ENCODE results near the gene LARGE1.

The LARGE1 gene

GRCh38 chr22:33521879-33522665 lies 398.2 kb downstream of the LARGE1 start:
- DNase-seq (ENCODE audit: low spot score): no peak

- DNase-seq (ENCODE audit: low spot score): no peak
Observed at GRCh38 chr22:33520904-33521780, 399.1 kb downstream of the LARGE1 start.

- no peak for DNase-seq (ENCODE audit: low spot score)
Observed at GRCh38 chr22:33519974-33520903, 400.0 kb downstream of the LARGE1 start.

- peak; percentile 58 for DNase-seq (ENCODE audit: low spot score)
Observed at GRCh38 chr22:33519071-33519973, 401.0 kb downstream of the LARGE1 start.

- no peak for DNase-seq (ENCODE audit: low spot score)
Observed at GRCh38 chr22:33518405-33518804, 401.9 kb downstream of the LARGE1 start.

- no peak for DNase-seq (ENCODE audit: low spot score)
Observed at GRCh38 chr22:33515795-33516194, 404.5 kb downstream of the LARGE1 start.

GRCh38 chr22:33513388-33514338 lies 406.6 kb downstream of the LARGE1 start:
- DNase-seq (ENCODE audit: low spot score): no peak

- DNase-seq (ENCODE audit: low spot score): no peak
Observed at GRCh38 chr22:33512908-33513307, 407.4 kb downstream of the LARGE1 start.

GRCh38 chr22:33510429-33510904 lies 409.8 kb downstream of the LARGE1 start:
- peak; percentile 61 for DNase-seq (ENCODE audit: low spot score)

GRCh38 chr22:33504941-33505625 lies 415.2 kb downstream of the LARGE1 start:
- no peak for DNase-seq (ENCODE audit: low spot score)

GRCh38 chr22:33496112-33496511 lies 424.2 kb downstream of the LARGE1 start:
- no peak for DNase-seq (ENCODE audit: low spot score)

GRCh38 chr22:33493476-33494205 lies 426.6 kb downstream of the LARGE1 start:
- DNase-seq (ENCODE audit: low spot score): no peak

GRCh38 chr22:33492210-33492651 lies 428.0 kb downstream of the LARGE1 start:
- no peak for DNase-seq (ENCODE audit: low spot score)

- no peak for DNase-seq (ENCODE audit: low spot score)
Observed at GRCh38 chr22:33487041-33487716, 433.1 kb downstream of the LARGE1 start.

- DNase-seq (ENCODE audit: low spot score): no peak
Observed at GRCh38 chr22:33481550-33481949, 438.7 kb downstream of the LARGE1 start.

GRCh38 chr22:33477120-33478111 lies 442.9 kb downstream of the LARGE1 start:
- no peak for DNase-seq (ENCODE audit: low spot score)

Data from HuH-7 (cell line).